ENCODE data around the gene SKA3. TPM values are rescaled to one million over a fixed set of nuclear protein-coding genes. Genes with fewer than 3 reads are reported as not detected.
"Not testable (repeated sequence)": the region's sequence is repeated elsewhere in the genome, so short reads cannot be mapped to it uniquely, and the experiment has no call there.

Gene SKA3
- total RNA-seq, 1 donor from 2014 or later, result 3.1 TPM

GRCh38 chr13:21202767-21203531 lies 26.6 kb upstream of the SKA3 start:
- TF ChIP-seq CTCF (IDR thresholded peaks at IDR 0.05), result no peak
- Mint-ChIP-seq H3K36me3 (ENCODE audit: low read depth) (no peaks in the 10 kb centered on the region), H3K4me1 (ENCODE audit: low read depth) (no peaks in the 10 kb centered on the region), H3K4me3 (ENCODE audit: unreplicated experiment) (no peak overlapping the region), H3K27ac (ENCODE audit: unreplicated experiment) (no peak overlapping the region), H3K27me3 (ENCODE audit: low read depth) (peaks cover 2% of the 10 kb centered on the region), H3K9me3 (ENCODE audit: low read depth) (peaks cover 3% of the 10 kb centered on the region)
- DNase-seq (ENCODE audit: low spot score), result no peak

DNA sequence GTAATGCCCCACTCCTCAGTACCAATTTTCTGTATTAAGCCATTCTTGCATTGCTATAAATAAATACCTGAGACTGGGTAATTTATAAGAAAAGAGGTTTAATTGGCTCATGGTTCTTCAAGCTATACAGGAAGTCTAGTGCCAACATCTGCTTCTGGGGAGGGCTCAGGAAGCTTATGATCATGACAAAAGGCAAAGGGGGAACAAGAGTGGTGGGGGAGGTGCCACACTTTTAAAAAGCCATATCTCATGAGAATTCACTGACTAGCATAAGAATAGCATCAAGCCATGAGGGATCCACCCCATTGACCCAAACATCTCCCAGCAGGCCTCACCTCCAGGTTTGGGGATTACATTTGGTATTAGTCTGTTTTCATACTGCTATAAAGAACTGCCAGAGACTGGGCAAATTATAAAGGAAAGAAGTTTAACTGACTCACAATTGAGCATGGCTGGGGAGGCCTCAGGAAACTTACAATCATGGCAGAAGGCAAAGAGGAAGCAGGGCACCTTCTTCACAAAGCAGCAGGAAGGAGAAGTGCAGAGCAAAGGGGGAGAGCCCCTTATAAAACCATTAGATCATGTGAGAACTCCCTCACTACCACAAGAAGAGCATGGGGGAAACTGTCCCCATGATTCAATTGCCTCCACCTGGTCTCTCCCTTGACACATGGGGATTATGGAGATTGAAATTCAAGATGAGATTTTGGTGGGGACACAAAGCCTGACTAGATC lies 25.3 kb upstream of the SKA3 start:
- not testable (repeated sequence) for DNase-seq (ENCODE audit: low spot score); H3K27me3 Mint-ChIP-seq (ENCODE audit: low read depth); H3K36me3 Mint-ChIP-seq (ENCODE audit: low read depth); H3K4me3 Mint-ChIP-seq (ENCODE audit: unreplicated experiment); H3K27ac Mint-ChIP-seq (ENCODE audit: unreplicated experiment); H3K4me1 Mint-ChIP-seq (ENCODE audit: low read depth); H3K9me3 Mint-ChIP-seq (ENCODE audit: low read depth)

DNA sequence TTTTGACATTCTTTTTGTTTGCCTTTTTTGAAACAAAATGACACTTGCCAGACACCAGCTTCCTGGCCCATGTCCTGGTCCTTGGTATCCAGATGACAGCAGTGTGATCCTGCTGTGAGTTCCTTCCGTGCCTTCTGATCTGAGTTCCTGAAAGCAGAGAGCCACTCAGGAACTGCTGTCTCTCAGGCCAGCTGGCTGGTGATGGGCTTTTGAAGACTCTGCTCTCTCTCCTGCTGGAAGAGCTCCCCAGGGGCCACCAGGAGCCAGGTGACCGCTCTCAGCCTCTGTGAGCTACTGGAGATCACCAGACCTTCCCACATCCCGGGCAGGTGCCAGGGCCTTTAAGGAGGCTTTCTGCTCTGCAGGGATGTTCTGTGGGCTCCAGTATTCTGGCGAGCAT lies 22.0 kb upstream of the SKA3 start:
- not testable (repeated sequence) for H3K4me1 Mint-ChIP-seq (ENCODE audit: low read depth); H3K36me3 Mint-ChIP-seq (ENCODE audit: low read depth); H3K9me3 Mint-ChIP-seq (ENCODE audit: low read depth); H3K4me3 Mint-ChIP-seq (ENCODE audit: unreplicated experiment); DNase-seq (ENCODE audit: low spot score); H3K27ac Mint-ChIP-seq (ENCODE audit: unreplicated experiment); H3K27me3 Mint-ChIP-seq (ENCODE audit: low read depth)

GRCh38 chr13:21197606-21198225 lies 21.4 kb upstream of the SKA3 start:
- not testable (repeated sequence) for H3K27ac Mint-ChIP-seq (ENCODE audit: unreplicated experiment); H3K27me3 Mint-ChIP-seq (ENCODE audit: low read depth); H3K9me3 Mint-ChIP-seq (ENCODE audit: low read depth)

GRCh38 chr13:21194756-21195155 lies 18.4 kb upstream of the SKA3 start:
- not testable (repeated sequence) for H3K27ac Mint-ChIP-seq (ENCODE audit: unreplicated experiment); H3K27me3 Mint-ChIP-seq (ENCODE audit: low read depth); DNase-seq (ENCODE audit: low spot score)

More at GRCh38 chr13:21197606-21198225, 21.4 kb upstream of the SKA3 start:
- H3K36me3 Mint-ChIP-seq (ENCODE audit: low read depth); H3K4me3 Mint-ChIP-seq (ENCODE audit: unreplicated experiment); DNase-seq (ENCODE audit: low spot score); H3K4me1 Mint-ChIP-seq (ENCODE audit: low read depth): not testable (repeated sequence)

GRCh38 chr13:21186410-21186809 lies 10.1 kb upstream of the SKA3 start:
- not testable (repeated sequence) for H3K27ac Mint-ChIP-seq (ENCODE audit: unreplicated experiment); DNase-seq (ENCODE audit: low spot score); H3K36me3 Mint-ChIP-seq (ENCODE audit: low read depth); H3K9me3 Mint-ChIP-seq (ENCODE audit: low read depth); H3K4me1 Mint-ChIP-seq (ENCODE audit: low read depth); H3K27me3 Mint-ChIP-seq (ENCODE audit: low read depth); H3K4me3 Mint-ChIP-seq (ENCODE audit: unreplicated experiment)

More at GRCh38 chr13:21194756-21195155, 18.4 kb upstream of the SKA3 start:
- not testable (repeated sequence) for H3K36me3 Mint-ChIP-seq (ENCODE audit: low read depth); H3K4me1 Mint-ChIP-seq (ENCODE audit: low read depth); H3K9me3 Mint-ChIP-seq (ENCODE audit: low read depth); H3K4me3 Mint-ChIP-seq (ENCODE audit: unreplicated experiment)

DNA sequence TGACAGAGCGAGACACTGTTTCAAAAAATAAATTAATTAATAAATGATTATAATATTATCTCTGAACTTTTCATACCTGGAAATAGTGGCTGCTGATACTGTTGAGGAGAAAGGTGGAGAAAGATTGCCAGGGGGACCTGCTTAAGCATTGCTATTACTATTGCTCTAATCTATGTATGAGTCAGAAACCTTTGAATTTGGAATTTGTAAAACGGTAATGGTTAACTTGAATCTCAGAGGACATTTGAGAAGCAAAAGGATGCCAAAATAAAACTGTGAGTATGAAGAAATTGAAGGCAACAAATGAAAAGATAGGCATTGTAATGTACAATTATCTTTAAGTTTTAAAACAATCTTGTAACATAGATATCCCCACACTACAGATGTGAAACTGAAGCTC lies 5.3 kb upstream of the SKA3 start:
- H3K4me1 Mint-ChIP-seq (ENCODE audit: low read depth), result peaks cover 11% of the 10 kb centered on the region

More for the DNA sequence above, 5.3 kb upstream of the SKA3 start:
- Mint-ChIP-seq H3K9me3 (ENCODE audit: low read depth) (no peaks in the 10 kb centered on the region), H3K4me3 (ENCODE audit: unreplicated experiment) (no peak overlapping the region), H3K36me3 (ENCODE audit: low read depth) (no peaks in the 10 kb centered on the region), H3K27me3 (ENCODE audit: low read depth) (no peaks in the 10 kb centered on the region), H3K27ac (ENCODE audit: unreplicated experiment) (no peak overlapping the region)
- no peak for TF ChIP-seq CTCF (IDR thresholded peaks at IDR 0.05)
- no peak for DNase-seq (ENCODE audit: low spot score)
